Endothelial cell of umbilical vein (primary cell): ENCODE data around the gene CCDC74A. TPM values are rescaled to one million over a fixed set of nuclear protein-coding genes. Genes with fewer than 3 reads are reported as not detected.

Experiments
- BruUV-seq: library from RNA; stranded (reverse); fragments of 400-500 nt; replicated peaks from 2 replicates; lab custom pipeline; 2021; lab: Mats Ljungman, UMichigan
- CTCF ChIA-PET: fragments of 300-600, 350-600 bp; sonication (Branson Sonifier 250); formaldehyde crosslinking; loops from one replicate; lab custom pipeline; 2021; ENCODE audit warnings: antibody characterized with exemption, inconsistent platforms; lab: Charles Lee
- POLR2A ChIA-PET: fragments of 300-600, 350-600 bp; sonication (Branson Sonifier 250); formaldehyde crosslinking; loops from one replicate; lab custom pipeline; 2021; ENCODE audit warnings: antibody characterized with exemption, inconsistent platforms; lab: Charles Lee
- DNase-seq: peaks from one replicate; pipeline ENCODE4 v3.0.0-alpha.2; 2011; ENCODE audit warnings: low read depth, low spot score
- FAIRE-seq: peaks from 2 replicates; lab custom pipeline; 2011; peaks lifted over from hg19 to GRCh38; lab: Jason Lieb, UNC
- H2AFZ ChIP-seq: 2 replicates; pipeline ENCODE4 v1.6.0; 2012; ENCODE audit warnings: low read depth, low read length, control low read depth, inconsistent platforms
- H3K27ac ChIP-seq: 2 replicates; pipeline ENCODE4 v1.5.1; 2011; ENCODE audit warnings: low read depth, mild to moderate bottlenecking, control low read depth, low read length, moderate library complexity; ENCODE audit not compliant: insufficient read depth
- H3K27me3 ChIP-seq, 2 experiments: 2 replicates each; pipeline versions ENCODE4 v1.6.0 to v1.6.1; 2011; ENCODE audit warnings: low read length in 2 of 2, mixed read lengths in 1 of 2; ENCODE audit not compliant: control insufficient read depth in 2 of 2, insufficient read depth in 2 of 2
- H3K36me3 ChIP-seq, 2 experiments: 2 replicates in 1 of 2; 3 replicates in 1 of 2; pipeline ENCODE4 v1.5.1; 2011; ENCODE audit warnings: low read length in 2 of 2, mild to moderate bottlenecking in 1 of 2, moderate library complexity in 1 of 2; ENCODE audit not compliant: control insufficient read depth in 2 of 2, insufficient read depth in 2 of 2; ENCODE audit errors: extremely low read depth in 1 of 2
- H3K4me1 ChIP-seq: 3 replicates; pipeline ENCODE4 v1.5.1; 2011; ENCODE audit warnings: mild to moderate bottlenecking, low read length; ENCODE audit not compliant: control insufficient read depth, insufficient read depth; ENCODE audit errors: extremely low read depth
- H3K4me2 ChIP-seq: 2 replicates; pipeline ENCODE4 v1.6.1; 2011; ENCODE audit warnings: low read length, control low read depth, mixed read lengths; ENCODE audit not compliant: insufficient read depth
- H3K4me3 ChIP-seq, 3 experiments: fragments of 200-600 bp in 1 of 3; sonication (generic), shearing (Covaris generic) in 1 of 3; replicated peaks in 1 of 3; 2 replicates each; pipeline ENCODE4 v1.5.1; 2011 to 2016; ENCODE audit warnings: control low read depth in 3 of 3, low read length in 3 of 3, mild to moderate bottlenecking in 2 of 3, inconsistent platforms in 1 of 3, low read depth in 1 of 3, moderate library complexity in 1 of 3; ENCODE audit not compliant: insufficient read depth in 1 of 3
- H3K79me2 ChIP-seq: 2 replicates; pipeline ENCODE4 v1.6.0; 2012; ENCODE audit warnings: low read length, inconsistent platforms; ENCODE audit not compliant: control insufficient read depth, insufficient read depth
- H3K9ac ChIP-seq: replicated peaks from 2 replicates; pipeline ENCODE3; 2011; ENCODE audit warnings: low read length, control low read depth; ENCODE audit not compliant: insufficient read depth; ENCODE audit errors: extremely low read depth
- H3K9me1 ChIP-seq: replicated peaks from 3 replicates; pipeline ENCODE4 v1.6.0; 2011; ENCODE audit warnings: mild to moderate bottlenecking, low read length; ENCODE audit not compliant: control insufficient read depth, insufficient read depth; ENCODE audit errors: extremely low read depth
- H3K9me3 ChIP-seq: replicated peaks from 2 replicates; pipeline ENCODE4 v1.5.1; 2012; ENCODE audit warnings: low read length, inconsistent platforms; ENCODE audit not compliant: control insufficient read depth, insufficient read depth
- H4K20me1 ChIP-seq: replicated peaks from 2 replicates; pipeline ENCODE3; 2011; ENCODE audit warnings: mild to moderate bottlenecking, low read length; ENCODE audit not compliant: control insufficient read depth, insufficient read depth; ENCODE audit errors: extremely low read depth
- CTCF ChIP-seq, 2 donors: IDR thresholded peaks; 1 replicate in 1 of 2; 2 replicates in 1 of 2; pipeline ENCODE4 v1.5.1; 2011; ENCODE audit warnings: low read length in 2 of 2, mild to moderate bottlenecking in 2 of 2, moderate library complexity in 2 of 2, control low read depth in 1 of 2, inconsistent platforms in 1 of 2, low read depth in 1 of 2; ENCODE audit not compliant: insufficient read depth in 1 of 2; ENCODE audit errors: extremely low read depth in 1 of 2
- EZH2 ChIP-seq: IDR thresholded peaks from 2 replicates; pipeline ENCODE4 v1.6.1; 2012; ENCODE audit warnings: borderline replicate concordance, low read depth, mild to moderate bottlenecking, moderate library complexity, low read length, inconsistent platforms; ENCODE audit not compliant: severe bottlenecking
- FOS ChIP-seq: IDR thresholded peaks from 2 replicates; pipeline ENCODE4 v1.6.1; 2011; ENCODE audit warnings: mild to moderate bottlenecking, low read length, moderate library complexity, borderline replicate concordance; ENCODE audit not compliant: insufficient read depth
- GATA2 ChIP-seq: IDR thresholded peaks from 2 replicates; pipeline ENCODE4 v1.7.0; 2011; ENCODE audit warnings: low read depth, mild to moderate bottlenecking, moderate library complexity, mixed read lengths, low read length; ENCODE audit not compliant: insufficient read length, insufficient read depth
- JUN ChIP-seq: IDR thresholded peaks from 2 replicates; pipeline ENCODE4 v1.6.1; 2011; ENCODE audit warnings: borderline replicate concordance, low read depth; ENCODE audit not compliant: insufficient read length, insufficient read depth
- MAX ChIP-seq: IDR thresholded peaks from 2 replicates; pipeline ENCODE4 v1.6.1; 2011; ENCODE audit not compliant: insufficient read depth, insufficient read length
- MYC ChIP-seq: IDR thresholded peaks from one replicate; pipeline ENCODE4 v1.6.1; 2011; ENCODE audit warnings: mild to moderate bottlenecking, low read depth, low read length
- POLR2A ChIP-seq: IDR thresholded peaks from 2 replicates; pipeline ENCODE4 v1.6.1; 2012; ENCODE audit warnings: low read depth, mild to moderate bottlenecking, control low read depth, low read length
- POLR2AphosphoS5 ChIP-seq: IDR thresholded peaks from 2 replicates; pipeline ENCODE4 v1.6.1; 2012; ENCODE audit warnings: low read depth, mild to moderate bottlenecking, control low read depth, low read length, moderate library complexity; ENCODE audit not compliant: insufficient read depth
- dilution Hi-C: fragments of 300-500 bp; cut with MboI; formaldehyde crosslinking; loops from one replicate; pipeline ENCODE4 v1.15.0; 2019; ENCODE audit warnings: low sequenced_read_pairs; ENCODE audit not compliant: extremely low pct_ligation_motif_present
- intact Hi-C: fragments of 100-400 bp; cut with micrococcal nuclease; formaldehyde crosslinking; loops from one replicate; pipeline ENCODE4 v1.10.0; 2022
- polyA plus RNA-seq, 4 experiments: library from polyadenylated mRNA; depleted of rRNA in 3 of 4; stranded (reverse) in 3 of 4; unstranded in 1 of 4; fragments of >200 nt; gene quantifications; 2 replicates each; pipeline versions ENCODE4 v1.2.1 to v1.2.3, GENCODE V29; 2011 to 2012; ENCODE audit warnings: missing spikeins in 1 of 4
- total RNA-seq: library from RNA; stranded (reverse); gene quantifications from 2 replicates; pipeline ENCODE4 v1.2.3, GENCODE V29; 2021

The CCDC74A gene
- total and polyA plus RNA-seq, 2 donors (not counting 3 experiments of a cell fraction or from before 2014, with no cell fraction given): 7.0 to 11.7 TPM

- ChIA-PET CTCF (interaction anchor here (1.2 kb wide), 1 partner anchor 10 kb away, joined by 4 read pairs; no protein-coding TSS in a partner anchor), POLR2A (no interaction called here)
- Histone ChIP-seq H3K27me3 (peaks cover 0 to 2% of the 10 kb centered on the region in 2 experiments), H3K79me2 (no peaks in the 10 kb centered on the region), H3K9me3 (no peaks in the 10 kb centered on the region), H3K9ac (no peak overlapping the region), H3K36me3 (no peaks in the 10 kb centered on the region), H3K4me2 (no peak overlapping the region), H3K4me1 (no peaks in the 10 kb centered on the region), H3K9me1 (no peaks in the 10 kb centered on the region), H2AFZ (no peak overlapping the region), H3K27ac (no peak overlapping the region), H4K20me1 (no peaks in the 10 kb centered on the region), H3K4me3 (no peak overlapping the region)
- BruUV-seq: no TSS peak
- FAIRE-seq (no peak), DNase-seq (no peak)
- no peak for TF ChIP-seq POLR2A
- no peak for TF ChIP-seq GATA2
- TF ChIP-seq FOS: no peak
- TF ChIP-seq MAX: no peak
- no peak for TF ChIP-seq JUN
- no peak for TF ChIP-seq EZH2
- TF ChIP-seq CTCF (IDR thresholded peaks at IDR 0.05; ENCODE audit: extremely low read depth in 1 of 2, insufficient read depth in 1 of 2, low read depth in 1 of 2, low read length in 2 of 2): no peak
- TF ChIP-seq MYC: no peak
- no peak for TF ChIP-seq POLR2AphosphoS5
- dilution Hi-C loops: no loop called here
- intact Hi-C loops: no loop called here
Observed at GRCh38 chr2:131572175-131572574, 44.5 kb downstream of the CCDC74A start.
